HepG2 (cell line): ENCODE data around the gene TTC6. TPM values are rescaled to one million over a fixed set of nuclear protein-coding genes. Genes with fewer than 3 reads are reported as not detected.

Experiments
- ATAC-seq: fragments of 200-7000 bp; cut with Tn5 transposase; 3 replicates; pipeline ENCODE4 v1.9.1; 2020; ENCODE audit warnings: mild to moderate bottlenecking, moderate library complexity
- BruUV-seq: library from RNA; stranded (reverse); fragments of 400-500 nt; replicated peaks from 2 replicates; lab custom pipeline; 2021; lab: Mats Ljungman, UMichigan
- CTCF ChIA-PET: fragments of 300-600 bp; formaldehyde crosslinking; extraction: SDS; loops from one replicate; lab custom pipeline; 2021; ENCODE audit warnings: low total read pairs, inconsistent platforms, low intra/inter-chr PET ratio; lab: Yijun Ruan, JAX
- POLR2A ChIA-PET: fragments of 350-600 bp; sonication (Branson Sonifier 250); formaldehyde crosslinking; loops from one replicate; lab custom pipeline; 2020; ENCODE audit warnings: antibody characterized with exemption, inconsistent platforms; lab: Yijun Ruan, JAX
- DNase-seq: peaks from one replicate; pipeline ENCODE4 v3.0.0-alpha.2; 2015; ENCODE audit warnings: low spot score
- FAIRE-seq: peaks from 3 replicates; lab custom pipeline; 2011; peaks lifted over from hg19 to GRCh38; lab: Jason Lieb, UNC
- H2AFZ ChIP-seq: one replicate; pipeline ENCODE4 v1.6.1; 2011; ENCODE audit warnings: low read length, inconsistent platforms
- H3K27ac ChIP-seq: fragments of 300-600 bp; 3 replicates; pipeline ENCODE4 v1.8.0; 2011; ENCODE audit warnings: mixed run types, mild to moderate bottlenecking, mixed read lengths, low read length, inconsistent platforms; ENCODE audit not compliant: insufficient read depth; ENCODE audit errors: extremely low read length
- H3K27me3 ChIP-seq, 2 experiments: fragments of 200-600 bp in 1 of 2; 2 replicates in 1 of 2; 3 replicates in 1 of 2; pipeline versions ENCODE4 v1.6.0 to v1.8.0; 2011; ENCODE audit warnings: low read length in 2 of 2, mild to moderate bottlenecking in 2 of 2, moderate library complexity in 2 of 2, inconsistent platforms in 1 of 2; ENCODE audit not compliant: insufficient read depth in 2 of 2, control insufficient read depth in 1 of 2
- H3K36me3 ChIP-seq, 2 experiments: fragments of 200-600 bp in 1 of 2; replicated peaks in 1 of 2; 2 replicates in 1 of 2; 3 replicates in 1 of 2; pipeline versions ENCODE4 v1.5.1 to v1.8.0; 2011; ENCODE audit warnings: low read length in 2 of 2, inconsistent platforms in 1 of 2; ENCODE audit not compliant: insufficient read depth in 2 of 2, control insufficient read depth in 1 of 2
- H3K4me1 ChIP-seq: 2 replicates; pipeline ENCODE4 v1.5.1; 2012; ENCODE audit warnings: low read length, inconsistent platforms; ENCODE audit not compliant: insufficient read depth
- H3K4me2 ChIP-seq: 2 replicates; pipeline ENCODE4 v1.6.0; 2011; ENCODE audit warnings: low read depth, low read length, inconsistent platforms
- H3K4me3 ChIP-seq, 3 experiments: fragments of 200-600 bp in 1 of 3; sonication (generic), shearing (Covaris generic) in 1 of 3; replicated peaks in 1 of 3; 2 replicates each; pipeline ENCODE4 v1.5.1; 2011 to 2016; ENCODE audit warnings: low read length in 3 of 3, inconsistent platforms in 2 of 3, low read depth in 2 of 3, mild to moderate bottlenecking in 2 of 3, control low read depth in 1 of 3, mixed read lengths in 1 of 3; ENCODE audit not compliant: insufficient read depth in 1 of 3
- H3K79me2 ChIP-seq: one replicate; pipeline ENCODE4 v1.6.1; 2011; ENCODE audit warnings: low read length, inconsistent platforms; ENCODE audit not compliant: insufficient read depth
- H3K9ac ChIP-seq: 2 replicates; pipeline ENCODE4 v1.6.0; 2011; ENCODE audit warnings: mild to moderate bottlenecking, low read depth, low read length, inconsistent platforms; ENCODE audit not compliant: insufficient read depth
- H3K9me3 ChIP-seq: 2 replicates; pipeline ENCODE4 v1.5.1; 2012; ENCODE audit warnings: mild to moderate bottlenecking, low read length
- H4K20me1 ChIP-seq: 2 replicates; pipeline ENCODE4 v1.6.0; 2011; ENCODE audit warnings: inconsistent platforms, mild to moderate bottlenecking, low read length, moderate library complexity; ENCODE audit not compliant: insufficient read depth
- ELF4 ChIP-seq: sonication (generic); formaldehyde crosslinking; IDR thresholded peaks from 2 replicates; pipeline ENCODE4 v1.5.0; 2020; ENCODE audit warnings: missing genetic modification reagents, mild to moderate bottlenecking, moderate library complexity, borderline replicate concordance
- HOXD1 ChIP-seq: sonication (generic); formaldehyde crosslinking; IDR thresholded peaks from 2 replicates; pipeline ENCODE4 v1.5.0; 2020; ENCODE audit warnings: missing genetic modification reagents
- KDM1A ChIP-seq: IDR thresholded peaks from 2 replicates; pipeline ENCODE4 v1.6.1; 2016; ENCODE audit warnings: missing compliant biosample characterization
- MED13 ChIP-seq: sonication (generic); formaldehyde crosslinking; IDR thresholded peaks from 2 replicates; pipeline ENCODE4 v1.5.0; 2020; ENCODE audit warnings: missing genetic modification reagents
- NFIB ChIP-seq: sonication (generic); formaldehyde crosslinking; IDR thresholded peaks from 2 replicates; pipeline ENCODE4 v1.9.0; 2021; ENCODE audit warnings: missing genetic modification reagents, mild to moderate bottlenecking, borderline replicate concordance
- SAP130 ChIP-seq: IDR thresholded peaks from 2 replicates; pipeline ENCODE4 v1.6.1; 2016; ENCODE audit warnings: low read depth
- SNAI1 ChIP-seq: sonication (generic); formaldehyde crosslinking; IDR thresholded peaks from 2 replicates; pipeline ENCODE4 v1.5.0; 2020; ENCODE audit warnings: mild to moderate bottlenecking, missing genetic modification reagents, borderline replicate concordance
- STAT6 ChIP-seq: sonication (generic); formaldehyde crosslinking; IDR thresholded peaks from 2 replicates; pipeline ENCODE4 v1.4.0; 2020; ENCODE audit warnings: missing genetic modification reagents, mild to moderate bottlenecking, borderline replicate concordance
- TBX2 ChIP-seq: sonication (generic); formaldehyde crosslinking; IDR thresholded peaks from 2 replicates; pipeline ENCODE4 v1.5.0; 2020; ENCODE audit warnings: missing genetic modification reagents, mild to moderate bottlenecking, borderline replicate concordance
- ZMYM4 ChIP-seq: sonication (generic); formaldehyde crosslinking; IDR thresholded peaks from 2 replicates; pipeline ENCODE4 v1.8.1; 2023; ENCODE audit warnings: mild to moderate bottlenecking, missing genetic modification reagents
- ZNF513 ChIP-seq: sonication (generic); formaldehyde crosslinking; conservative IDR thresholded peaks from 2 replicates; pipeline ENCODE4 v1.5.0; 2020; ENCODE audit warnings: missing genetic modification reagents
- ZNF558 ChIP-seq: sonication (generic); formaldehyde crosslinking; IDR thresholded peaks from 2 replicates; pipeline ENCODE4 v1.9.0; 2022; ENCODE audit warnings: mild to moderate bottlenecking, missing genetic modification reagents, borderline replicate concordance
- ZNF652 ChIP-seq: IDR thresholded peaks from 2 replicates; pipeline ENCODE4 v1.6.1; 2016; ENCODE audit warnings: low read depth, borderline replicate concordance
- ZNF780A ChIP-seq: sonication (generic); formaldehyde crosslinking; IDR thresholded peaks from 2 replicates; pipeline ENCODE4 v1.8.0; 2022; ENCODE audit warnings: mild to moderate bottlenecking, missing genetic modification reagents, moderate library complexity
- ZNF841 ChIP-seq: sonication (generic); formaldehyde crosslinking; IDR thresholded peaks from 2 replicates; pipeline ENCODE4 v1.8.1; 2023; ENCODE audit warnings: missing genetic modification reagents, borderline replicate concordance
- WGBS: methylation state at CpG from one replicate; pipeline ENCODE4 v1.1.6; 2017; ENCODE audit warnings: low lambda C conversion rate; 5-methylcytosine and 5-hydroxymethylcytosine counted together
- in situ Hi-C: cut with HindIII; loops from 2 replicates; pipeline ENCODE4 v1.10.0; 2017; ENCODE audit warnings: low pct_unique_long_range_greater_than_20kb; ENCODE audit not compliant: extremely low pct_ligation_motif_present
- intact Hi-C: fragments of 100-400 bp; cut with micrococcal nuclease; formaldehyde crosslinking; loops from one replicate; pipeline ENCODE4 v1.10.0; 2022; ENCODE audit not compliant: unreplicated experiment
- polyA plus RNA-seq, 8 experiments: library from polyadenylated mRNA; depleted of rRNA in 3 of 8; stranded (reverse) in 7 of 8; unstranded in 1 of 8; fragments of >200 nt; fragmentation: Illumina TruSeq in 4 of 8; extraction: Trizol in 4 of 8; gene quantifications; 2 replicates each; pipeline versions ENCODE4 v1.2.1 to v1.2.3, GENCODE V29; 2011 to 2016; ENCODE audit warnings: low read depth in 4 of 8, missing spikeins in 1 of 8, mixed read lengths in 1 of 8; ENCODE audit not compliant: insufficient read depth in 1 of 8
- total RNA-seq, 5 experiments: library from RNA; depleted of rRNA; stranded (reverse); fragments of >200 nt; fragmentation: Illumina TruSeq; extraction: Trizol; gene quantifications; 2 replicates each; pipeline ENCODE4 v1.2.3, GENCODE V29; 2016; ENCODE audit warnings: low read depth in 1 of 5
- TF ChIP-seq, protein P1 (sequence below): sonication (generic); formaldehyde crosslinking; IDR thresholded peaks from 2 replicates; pipeline ENCODE4 v1.8.0; 2022; ENCODE audit warnings: mild to moderate bottlenecking, missing genetic modification reagents, borderline replicate concordance

TTC6 gene
- total and polyA plus RNA-seq, 2 of the 13 experiments (the other 11 are each of a cell fraction or from before 2014, with no cell fraction given), result 9.3 to 27.4 TPM

DNA sequence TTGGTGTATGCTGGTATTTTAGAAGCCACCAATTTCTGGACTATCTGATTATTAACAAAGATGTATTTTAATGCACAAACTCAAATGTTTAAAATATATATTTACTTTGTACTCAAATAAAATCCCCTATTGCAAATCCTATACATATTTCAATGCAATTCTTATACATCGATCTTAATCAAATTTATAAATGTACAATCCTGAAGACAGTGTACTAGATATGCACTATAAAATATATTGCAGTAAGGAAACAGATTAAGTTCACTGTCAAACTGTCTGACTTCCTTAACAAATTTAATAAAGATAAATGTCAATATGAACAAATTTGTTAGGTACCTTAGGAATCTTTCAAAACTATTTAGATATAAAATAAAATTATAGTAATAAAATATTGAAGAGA, 44.3 kb upstream of the TTC6 start:
- WGBS, result 95% methylated on average over 1 of the region's 1 CpG
- CTCF ChIA-PET, result interaction anchor here (0.6 kb wide), 1 partner anchor 24 kb away, joined by 3 read pairs; no protein-coding TSS in a partner anchor
- Histone ChIP-seq H3K27me3 (no peaks in the 10 kb centered on the region), H3K4me3 (no peak overlapping the region), H3K9ac (no peak overlapping the region), H2AFZ (no peak overlapping the region), H4K20me1 (no peaks in the 10 kb centered on the region), H3K36me3 (no peaks in the 10 kb centered on the region), H3K4me2 (no peak overlapping the region), H3K9me3 (peaks cover 12% of the 10 kb centered on the region), H3K27ac (no peak overlapping the region), H3K4me1 (peaks cover 33% of the 10 kb centered on the region), H3K79me2 (no peaks in the 10 kb centered on the region)
- TF ChIP-seq NFIB (CRISPR knock-in tag) (no peak), KDM1A (no peak), MED13 (CRISPR knock-in tag) (no peak), SAP130 (no peak), ZNF780A (no peak), ZNF513 (CRISPR knock-in tag) (no peak), ZNF841 (CRISPR knock-in tag) (no peak), TBX2 (no peak), ZMYM4 (CRISPR knock-in tag) (no peak), STAT6 (CRISPR knock-in tag) (no peak), ZNF652 (CRISPR knock-in tag) (no peak), HOXD1 (CRISPR knock-in tag) (no peak), SNAI1 (no peak), ELF4 (CRISPR knock-in tag) (no peak), ZNF558 (CRISPR knock-in tag) (no peak)
- TF ChIP-seq, protein P1, sequence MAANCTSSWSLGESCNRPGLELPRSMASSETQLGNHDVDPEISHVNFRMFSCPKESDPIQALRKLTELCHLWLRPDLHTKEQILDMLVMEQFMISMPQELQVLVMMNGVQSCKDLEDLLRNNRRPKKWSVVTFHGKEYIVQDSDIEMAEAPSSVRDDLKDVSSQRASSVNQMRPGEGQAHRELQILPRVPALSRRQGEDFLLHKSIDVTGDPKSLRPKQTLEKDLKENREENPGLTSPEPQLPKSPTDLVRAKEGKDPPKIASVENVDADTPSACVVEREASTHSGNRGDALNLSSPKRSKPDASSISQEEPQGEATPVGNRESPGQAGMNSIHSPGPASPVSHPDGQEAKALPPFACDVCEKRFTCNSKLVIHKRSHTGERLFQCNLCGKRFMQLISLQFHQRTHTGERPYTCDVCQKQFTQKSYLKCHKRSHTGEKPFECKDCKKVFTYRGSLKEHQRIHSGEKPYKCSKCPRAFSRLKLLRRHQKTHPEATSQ (CRISPR knock-in tag), result no peak
- DNase-seq (no peak), FAIRE-seq (no peak), ATAC-seq (no peak)
- intact Hi-C loops, result no loop called here
- POLR2A ChIA-PET, result no interaction called here
- BruUV-seq, result no TSS peak
- in situ Hi-C loops, result no loop called here
